ENCODE measurements around the gene SRSF8.
"Not testable (repeated sequence)": the region's sequence is repeated elsewhere in the genome, so short reads cannot be mapped to it uniquely, and the experiment has no call there.

Gene SRSF8

GRCh38 chr11:95098826-95099225 lies 32.1 kb downstream of the SRSF8 start:
- DNase-seq, result no peak

GRCh38 chr11:95100191-95100648 lies 33.5 kb downstream of the SRSF8 start:
- no peak for DNase-seq

- no peak for DNase-seq
Observed at GRCh38 chr11:95100856-95101507, 34.3 kb downstream of the SRSF8 start.

- DNase-seq, result no peak
Observed at GRCh38 chr11:95101935-95102334, 35.2 kb downstream of the SRSF8 start.

- no peak for DNase-seq
Observed at GRCh38 chr11:95102733-95103132, 36.0 kb downstream of the SRSF8 start.

GRCh38 chr11:95103701-95104100 lies 37.0 kb downstream of the SRSF8 start:
- no peak for DNase-seq

- DNase-seq, result no peak
Observed at GRCh38 chr11:95104121-95104830, 37.6 kb downstream of the SRSF8 start.

GRCh38 chr11:95104856-95105255 lies 38.1 kb downstream of the SRSF8 start:
- DNase-seq, result no peak

GRCh38 chr11:95108159-95108611 lies 41.5 kb downstream of the SRSF8 start:
- no peak for DNase-seq

GRCh38 chr11:95108671-95109551 lies 42.2 kb downstream of the SRSF8 start:
- DNase-seq, result no peak

- not testable (repeated sequence) for DNase-seq
Observed at GRCh38 chr11:95111471-95111870, 44.8 kb downstream of the SRSF8 start.

- DNase-seq, result no peak
Observed at GRCh38 chr11:95111923-95112540, 45.3 kb downstream of the SRSF8 start.

GRCh38 chr11:95115597-95115996 lies 48.9 kb downstream of the SRSF8 start:
- DNase-seq, result no peak

- no peak for DNase-seq
Observed at GRCh38 chr11:95119361-95120060, 52.8 kb downstream of the SRSF8 start.
